CD4-positive, alpha-beta memory T cell (primary cell): ENCODE measurements around the gene SLC47A2. TPM values are rescaled to one million over a fixed set of nuclear protein-coding genes. Genes with fewer than 3 reads are reported as not detected.
A peak's percentile ranks its signal among the peaks of the same experiment; 100 is the strongest.

Source experiments
- CTCF ChIA-PET: fragments of 350-600 bp; sonication (Branson Sonifier 250); formaldehyde crosslinking; loops from one replicate; lab custom pipeline; 2021; ENCODE audit warnings: inconsistent platforms; ENCODE audit not compliant: partially characterized antibody; lab: Charles Lee
- POLR2A ChIA-PET: fragments of 350-600 bp; sonication (Branson Sonifier 250); formaldehyde crosslinking; loops from one replicate; lab custom pipeline; 2021; ENCODE audit not compliant: partially characterized antibody; lab: Charles Lee
- DNase-seq, 5 donors: peaks; one replicate each; pipeline versions ENCODE4 v3.0.0 to v3.0.0-alpha.2; 2020 to 2022; ENCODE audit warnings: mixed read lengths in 1 of 5
- H3K27ac ChIP-seq: one replicate; pipeline ENCODE4 v1.7.0; 2013; ENCODE audit warnings: low read depth, low read length
- H3K27me3 ChIP-seq: 2 replicates; pipeline ENCODE4 v1.7.0; 2013; ENCODE audit warnings: mild to moderate bottlenecking, low read length, moderate library complexity; ENCODE audit not compliant: insufficient read depth
- H3K36me3 ChIP-seq: 2 replicates; pipeline ENCODE4 v1.7.0; 2013; ENCODE audit warnings: mild to moderate bottlenecking, low read length, moderate library complexity; ENCODE audit not compliant: insufficient read depth
- H3K4me1 ChIP-seq: 2 replicates; pipeline ENCODE4 v1.7.0; 2013; ENCODE audit warnings: mild to moderate bottlenecking, low read length, moderate library complexity; ENCODE audit not compliant: insufficient read depth
- H3K4me3 ChIP-seq, 2 donors: one replicate each; pipeline ENCODE4 v1.7.0; 2013; ENCODE audit warnings: low read length in 2 of 2, mild to moderate bottlenecking in 1 of 2
- H3K9me3 ChIP-seq, 2 donors: one replicate each; pipeline ENCODE4 v1.7.0; 2013; ENCODE audit warnings: low read length in 2 of 2, control low read depth in 1 of 2; ENCODE audit not compliant: control insufficient read depth in 1 of 2
- H3K27ac Mint-ChIP-seq, 7 donors: one replicate each; pipeline ENCODE4 v1.8.0; 2020 to 2021; ENCODE audit warnings: mixed read lengths in 7 of 7, mild to moderate bottlenecking in 6 of 7, inconsistent platforms in 3 of 7, moderate library complexity in 3 of 7
- H3K27me3 Mint-ChIP-seq, 2 donors: one replicate each; pipeline ENCODE4 v1.8.0; 2020 to 2021; ENCODE audit warnings: mixed read lengths in 2 of 2
- H3K36me3 Mint-ChIP-seq, 2 donors: one replicate each; pipeline ENCODE4 v1.8.0; 2020 to 2021; ENCODE audit warnings: mixed read lengths in 2 of 2, inconsistent platforms in 1 of 2, mild to moderate bottlenecking in 1 of 2
- H3K4me1 Mint-ChIP-seq, 4 donors: one replicate each; pipeline ENCODE4 v1.8.0; 2020 to 2021; ENCODE audit warnings: mixed read lengths in 4 of 4, mild to moderate bottlenecking in 1 of 4
- H3K4me3 Mint-ChIP-seq, 8 donors: one replicate each; pipeline ENCODE4 v1.8.0; 2020 to 2021; ENCODE audit warnings: mixed read lengths in 8 of 8, mild to moderate bottlenecking in 7 of 8, moderate library complexity in 6 of 8, inconsistent platforms in 3 of 8
- H3K9me3 Mint-ChIP-seq, 8 donors: one replicate each; pipeline ENCODE4 v1.8.0; 2020 to 2021; ENCODE audit warnings: mixed read lengths in 8 of 8, mild to moderate bottlenecking in 5 of 8, inconsistent platforms in 3 of 8, moderate library complexity in 1 of 8
- intact Hi-C: fragments of 100-400 bp; cut with micrococcal nuclease; formaldehyde crosslinking; loops from one replicate; pipeline ENCODE4 v1.15.1; 2023
- polyA plus RNA-seq, 2 donors: library from polyadenylated mRNA; unstranded; fragments of 300-500 nt; fragmentation: Illumina TruSeq; gene quantifications; one replicate each; pipeline ENCODE4 v1.2.3, GENCODE V29; 2021
- total RNA-seq, 2 experiments: library from RNA; stranded (reverse); gene quantifications; one replicate each; pipeline ENCODE4 v1.2.3, GENCODE V29; 2021

The SLC47A2 gene
- total and polyA plus RNA-seq, 4 experiments from 2014 or later: not detected

GRCh38 chr17:19741832-19742457 is 25.6 kb upstream of the SLC47A2 start:
- intact Hi-C loops: no loop called here
- Histone ChIP-seq H3K36me3 (no peaks in the 10 kb centered on the region), H3K9me3 (no peaks in the 10 kb centered on the region), H3K27me3 (no peaks in the 10 kb centered on the region), H3K4me1 (peaks cover 8% of the 10 kb centered on the region), H3K27ac (no peak overlapping the region), H3K4me3 (no peak overlapping the region)
- no peaks in the 10 kb centered on the region for H3K36me3 Mint-ChIP-seq
- no peaks in the 10 kb centered on the region for H3K27me3 Mint-ChIP-seq
- no peak for DNase-seq
- no peak overlapping the region for H3K27ac Mint-ChIP-seq
- no peaks in the 10 kb centered on the region for H3K9me3 Mint-ChIP-seq
- ChIA-PET CTCF (interaction anchor here (1.1 to 6.3 kb wide), 3 partner anchors 20 to 224 kb away, joined by 3 to 63 read pairs (median 3); no protein-coding TSS in a partner anchor), POLR2A (no interaction called here)
- H3K4me3 Mint-ChIP-seq: peak overlapping the region in 1 of 8 donors; percentile 18
- peaks cover 0 to 6% (median 2%) of the 10 kb centered on the region in 4 donors for H3K4me1 Mint-ChIP-seq

GRCh38 chr17:19740933-19741332 is 24.5 kb upstream of the SLC47A2 start:
- ChIA-PET POLR2A (no interaction called here), CTCF (interaction anchor here (6.3 kb wide), 1 partner anchor 21 kb away, joined by 63 read pairs; no protein-coding TSS in a partner anchor)
- intact Hi-C loops: no loop called here

GRCh38 chr17:19739241-19740201 is 23.1 kb upstream of the SLC47A2 start:
- no peaks in the 10 kb centered on the region for H3K27me3 ChIP-seq
- no peak overlapping the region for H3K4me3 ChIP-seq
- no peaks in the 10 kb centered on the region for H3K36me3 ChIP-seq
- H3K9me3 ChIP-seq: no peaks in the 10 kb centered on the region
- H3K27ac ChIP-seq: no peak overlapping the region
- Mint-ChIP-seq H3K9me3 (no peaks in the 10 kb centered on the region), H3K4me1 (no peaks in the 10 kb centered on the region), H3K36me3 (no peaks in the 10 kb centered on the region), H3K4me3 (no peak overlapping the region), H3K27me3 (no peaks in the 10 kb centered on the region), H3K27ac (no peak overlapping the region)
- ChIA-PET POLR2A (no interaction called here), CTCF (interaction anchor here (0.6 kb wide), 1 partner anchor 127 kb away, joined by 3 read pairs; no protein-coding TSS in a partner anchor)
- intact Hi-C loops: no loop called here
- no peak for DNase-seq
- no peaks in the 10 kb centered on the region for H3K4me1 ChIP-seq

More at GRCh38 chr17:19740933-19741332, 24.5 kb upstream of the SLC47A2 start:
- Histone ChIP-seq H3K4me3 (no peak overlapping the region), H3K36me3 (no peaks in the 10 kb centered on the region), H3K27me3 (no peaks in the 10 kb centered on the region), H3K9me3 (no peaks in the 10 kb centered on the region), H3K4me1 (peaks cover 8% of the 10 kb centered on the region), H3K27ac (no peak overlapping the region)
- peak in 1 of 5 donors; percentile 20 for DNase-seq
- Mint-ChIP-seq H3K4me3 (no peak overlapping the region), H3K4me1 (peaks cover 0 to 6% (median 2%) of the 10 kb centered on the region in 4 donors), H3K9me3 (no peaks in the 10 kb centered on the region), H3K36me3 (no peaks in the 10 kb centered on the region), H3K27ac (no peak overlapping the region), H3K27me3 (no peaks in the 10 kb centered on the region)

DNA sequence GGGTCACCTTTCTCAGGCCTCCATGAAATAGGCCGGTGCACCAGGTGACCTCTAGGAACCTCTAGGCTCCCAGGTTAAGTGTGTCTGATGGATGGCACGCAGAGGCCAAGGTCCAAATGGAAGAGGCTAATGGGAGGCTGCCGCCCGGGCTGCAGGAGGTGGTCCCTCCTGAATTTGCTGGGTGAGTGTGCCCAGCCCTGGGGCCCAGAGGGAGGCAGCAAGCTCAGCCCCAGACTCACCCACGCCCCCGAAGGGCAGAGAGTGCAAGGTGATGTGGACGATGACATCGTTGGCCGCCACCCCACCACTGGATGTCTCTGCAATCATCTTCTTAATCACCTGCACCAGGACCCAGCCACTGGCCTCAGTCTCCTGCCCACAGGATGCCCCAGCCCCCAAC is 22.4 kb upstream of the SLC47A2 start:
- Mint-ChIP-seq H3K4me1 (peaks cover 0 to 2% (median 0%) of the 10 kb centered on the region in 4 donors), H3K27me3 (no peaks in the 10 kb centered on the region), H3K27ac (no peak overlapping the region), H3K4me3 (no peak overlapping the region), H3K36me3 (no peaks in the 10 kb centered on the region), H3K9me3 (no peaks in the 10 kb centered on the region)
- Histone ChIP-seq H3K27me3 (no peaks in the 10 kb centered on the region), H3K36me3 (no peaks in the 10 kb centered on the region), H3K4me3 (no peak overlapping the region), H3K27ac (no peak overlapping the region), H3K4me1 (no peaks in the 10 kb centered on the region), H3K9me3 (no peaks in the 10 kb centered on the region)
- CTCF ChIA-PET: no interaction called here
- POLR2A ChIA-PET: no interaction called here
- intact Hi-C loops: no loop called here
- no peak for DNase-seq

- Histone ChIP-seq H3K4me3 (no peak overlapping the region), H3K27ac (no peak overlapping the region), H3K9me3 (no peaks in the 10 kb centered on the region), H3K4me1 (no peaks in the 10 kb centered on the region), H3K27me3 (no peaks in the 10 kb centered on the region), H3K36me3 (no peaks in the 10 kb centered on the region)
- CTCF ChIA-PET: no interaction called here
- Mint-ChIP-seq H3K27ac (no peak overlapping the region), H3K27me3 (no peaks in the 10 kb centered on the region), H3K4me3 (no peak overlapping the region), H3K4me1 (peaks cover 0 to 2% (median 0%) of the 10 kb centered on the region in 4 donors), H3K9me3 (no peaks in the 10 kb centered on the region), H3K36me3 (no peaks in the 10 kb centered on the region)
- POLR2A ChIA-PET: no interaction called here
- intact Hi-C loops: no loop called here
- DNase-seq: no peak
Measured at GRCh38 chr17:19738073-19738449, 21.7 kb upstream of the SLC47A2 start.

DNA sequence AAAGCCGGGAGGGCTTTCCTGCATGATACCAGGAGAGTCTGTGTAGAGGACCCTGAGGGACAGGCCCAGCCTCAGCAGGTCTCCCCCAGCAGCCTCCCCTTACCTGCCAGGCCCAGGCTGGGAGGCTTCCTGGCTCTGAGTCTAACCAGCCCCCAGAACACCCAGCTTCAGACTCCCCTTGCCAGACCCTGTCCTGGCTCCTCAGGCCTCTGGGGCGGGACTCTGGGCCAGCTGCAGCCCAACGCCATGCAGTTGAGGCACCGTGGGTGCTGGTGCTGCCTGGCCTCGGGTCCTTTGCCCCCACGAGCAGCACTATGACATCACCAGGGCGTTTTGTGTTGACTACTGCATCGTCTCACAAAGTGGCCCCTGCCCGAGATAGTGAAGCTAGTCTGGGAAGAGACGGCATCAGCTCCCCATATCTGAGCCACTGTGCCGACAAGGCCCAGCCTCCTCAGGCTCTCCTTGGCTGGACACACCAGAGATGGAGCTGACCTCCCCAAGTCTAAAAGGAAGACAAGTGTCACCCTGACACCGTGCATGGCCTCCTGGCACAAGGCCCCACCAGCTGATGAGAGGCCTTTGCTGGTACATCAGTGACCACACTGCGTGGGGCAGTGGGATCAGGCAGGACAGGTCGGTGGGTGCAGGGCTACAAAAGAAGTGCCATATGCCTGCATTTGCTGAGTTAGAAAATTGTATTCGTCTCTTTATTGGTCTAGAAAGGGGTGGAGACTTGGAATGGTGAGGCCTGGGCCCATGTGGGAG is 21.1 kb upstream of the SLC47A2 start:
- H3K27ac Mint-ChIP-seq: no peak overlapping the region
- H3K4me1 Mint-ChIP-seq: peaks cover 0 to 2% (median 0%) of the 10 kb centered on the region in 4 donors
- no peak for DNase-seq

More for the DNA sequence above, 21.1 kb upstream of the SLC47A2 start:
- ChIA-PET CTCF (no interaction called here), POLR2A (no interaction called here)
- Histone ChIP-seq H3K4me3 (no peak overlapping the region), H3K9me3 (no peaks in the 10 kb centered on the region), H3K4me1 (no peaks in the 10 kb centered on the region), H3K27ac (no peak overlapping the region), H3K27me3 (no peaks in the 10 kb centered on the region), H3K36me3 (no peaks in the 10 kb centered on the region)
- H3K27me3 Mint-ChIP-seq: no peaks in the 10 kb centered on the region
- H3K4me3 Mint-ChIP-seq: no peak overlapping the region
- intact Hi-C loops: no loop called here
- H3K9me3 Mint-ChIP-seq: no peaks in the 10 kb centered on the region
- H3K36me3 Mint-ChIP-seq: no peaks in the 10 kb centered on the region
